H1 (cell line): Measurements from ENCODE around the gene CBR3. TPM values are rescaled to one million over a fixed set of nuclear protein-coding genes. Genes with fewer than 3 reads are reported as not detected.

Source experiments
- CTCF ChIA-PET: fragments of 300-600 bp; sonication (Branson Sonifier 250); formaldehyde crosslinking; loops from one replicate; lab custom pipeline; 2021; ENCODE audit not compliant: partially characterized antibody; lab: Charles Lee
- POLR2A ChIA-PET: fragments of 300-600 bp; sonication (Branson Sonifier 250); formaldehyde crosslinking; loops from one replicate; lab custom pipeline; 2021; ENCODE audit warnings: inconsistent platforms; ENCODE audit not compliant: partially characterized antibody; lab: Charles Lee
- DNase-seq, 2 experiments: peaks; one replicate each; pipeline versions ENCODE4 v3.0.0 to v3.0.0-alpha.2; 2010 to 2022; ENCODE audit warnings: low spot score in 2 of 2, low read depth in 1 of 2, mixed read lengths in 1 of 2
- FAIRE-seq: peaks from 2 replicates; lab custom pipeline; 2011; peaks lifted over from hg19 to GRCh38; lab: Jason Lieb, UNC
- H2AFZ ChIP-seq: 2 replicates; pipeline ENCODE4 v1.8.1; 2012; ENCODE audit warnings: low read length, inconsistent platforms
- H2AK5ac ChIP-seq: 2 replicates; pipeline ENCODE4 v1.6.1; 2013; ENCODE audit warnings: low read depth, low read length
- H2BK120ac ChIP-seq: replicated peaks from 2 replicates; pipeline ENCODE3; 2013; ENCODE audit warnings: low read depth, low read length, inconsistent platforms
- H2BK12ac ChIP-seq: 2 replicates; pipeline ENCODE4 v1.6.1; 2013; ENCODE audit warnings: low read depth, low read length
- H2BK15ac ChIP-seq: 2 replicates; pipeline ENCODE4 v1.6.1; 2013; ENCODE audit warnings: low read length
- H2BK20ac ChIP-seq: 2 replicates; pipeline ENCODE4 v1.6.1; 2013; ENCODE audit warnings: low read length
- H2BK5ac ChIP-seq: 2 replicates; pipeline ENCODE4 v1.6.1; 2013; ENCODE audit warnings: low read depth, low read length
- H3K14ac ChIP-seq: 2 replicates; pipeline ENCODE4 v1.6.1; 2013; ENCODE audit warnings: inconsistent platforms; ENCODE audit not compliant: insufficient read length
- H3K18ac ChIP-seq: 2 replicates; pipeline ENCODE4 v1.6.1; 2013; ENCODE audit warnings: low read length; ENCODE audit errors: extremely low read depth
- H3K23ac ChIP-seq: 2 replicates; pipeline ENCODE4 v1.6.1; 2013; ENCODE audit warnings: inconsistent platforms; ENCODE audit not compliant: insufficient read length
- H3K23me2 ChIP-seq: 2 replicates; pipeline ENCODE4 v1.6.1; 2013; ENCODE audit warnings: low read depth, low read length
- H3K27ac ChIP-seq: 2 replicates; pipeline ENCODE4 v1.6.1; 2011; ENCODE audit warnings: low read depth, low read length, inconsistent platforms
- H3K27me3 ChIP-seq, 4 experiments: replicated peaks in 1 of 4; 1 replicate in 1 of 4; 2 replicates in 3 of 4; pipeline versions ENCODE4 v1.6.1 to v1.8.1; 2011 to 2013; ENCODE audit warnings: low read length in 3 of 4, mild to moderate bottlenecking in 3 of 4, inconsistent platforms in 2 of 4, mixed read lengths in 2 of 4, moderate library complexity in 1 of 4; ENCODE audit not compliant: control insufficient read depth in 3 of 4, insufficient read depth in 3 of 4; ENCODE audit errors: extremely low read depth in 1 of 4
- H3K36me3 ChIP-seq, 4 experiments: 2 replicates each; pipeline versions ENCODE4 v1.6.1 to v1.8.1; 2011 to 2013; ENCODE audit warnings: mild to moderate bottlenecking in 4 of 4, low read length in 3 of 4, moderate library complexity in 2 of 4, control low read depth in 1 of 4, inconsistent platforms in 1 of 4; ENCODE audit not compliant: insufficient read depth in 4 of 4, control insufficient read depth in 2 of 4
- H3K4ac ChIP-seq: replicated peaks from 2 replicates; pipeline ENCODE3; 2013; ENCODE audit warnings: low read length, low read depth, mixed read lengths, inconsistent platforms; ENCODE audit not compliant: insufficient read length
- H3K4me1 ChIP-seq, 4 experiments: replicated peaks in 1 of 4; 1 replicate in 1 of 4; 2 replicates in 3 of 4; pipeline versions ENCODE4 v1.6.1 to v1.8.1; 2011 to 2013; ENCODE audit warnings: low read length in 3 of 4, inconsistent platforms in 2 of 4, mixed read lengths in 1 of 4; ENCODE audit not compliant: insufficient read depth in 4 of 4, control insufficient read depth in 3 of 4
- H3K4me2 ChIP-seq, 2 experiments: 2 replicates each; pipeline versions ENCODE4 v1.6.1 to v1.8.1; 2011 to 2013; ENCODE audit warnings: low read depth in 2 of 2, low read length in 2 of 2, control low read depth in 1 of 2, inconsistent platforms in 1 of 2, mild to moderate bottlenecking in 1 of 2; ENCODE audit not compliant: insufficient read depth in 1 of 2
- H3K4me3 ChIP-seq, 4 experiments: fragments of 200-600, 300-600 bp in 1 of 4; sonication (generic), shearing (Covaris generic), sonication (Bioruptor Twin) in 1 of 4; 2 replicates each; pipeline versions ENCODE4 v1.5.1 to v1.8.1; 2011 to 2016; ENCODE audit warnings: low read length in 4 of 4, low read depth in 3 of 4, control low read depth in 2 of 4, inconsistent platforms in 2 of 4, mild to moderate bottlenecking in 2 of 4, mixed read lengths in 1 of 4, moderate library complexity in 1 of 4; ENCODE audit not compliant: insufficient read depth in 2 of 4; ENCODE audit errors: extremely low read depth in 1 of 4
- H3K56ac ChIP-seq: replicated peaks from 2 replicates; pipeline ENCODE3; 2013; ENCODE audit warnings: low read depth, mild to moderate bottlenecking, mixed read lengths, low read length, inconsistent platforms; ENCODE audit not compliant: insufficient read length
- H3K79me1 ChIP-seq: 2 replicates; pipeline ENCODE4 v1.6.1; 2013; ENCODE audit warnings: low read depth, low read length, control low read depth
- H3K79me2 ChIP-seq, 2 experiments: 2 replicates each; pipeline versions ENCODE4 v1.6.1 to v1.8.1; 2012 to 2013; ENCODE audit warnings: low read length in 2 of 2, mild to moderate bottlenecking in 2 of 2, inconsistent platforms in 1 of 2; ENCODE audit not compliant: insufficient read depth in 2 of 2, control insufficient read depth in 1 of 2
- H3K9ac ChIP-seq, 4 experiments: replicated peaks in 1 of 4; 1 replicate in 1 of 4; 2 replicates in 3 of 4; pipeline versions ENCODE4 v1.6.1 to v1.8.1; 2011 to 2013; ENCODE audit warnings: low read depth in 3 of 4, low read length in 3 of 4, control low read depth in 2 of 4, mild to moderate bottlenecking in 2 of 4, moderate library complexity in 2 of 4, inconsistent platforms in 1 of 4; ENCODE audit errors: extremely low read depth in 1 of 4
- H3K9me3 ChIP-seq, 2 experiments: 2 replicates each; pipeline versions ENCODE4 v1.6.1 to v1.8.1; 2012 to 2013; ENCODE audit warnings: mild to moderate bottlenecking in 2 of 2, moderate library complexity in 2 of 2, control low read depth in 1 of 2, inconsistent platforms in 1 of 2, low read depth in 1 of 2, low read length in 1 of 2, mixed read lengths in 1 of 2; ENCODE audit not compliant: insufficient read depth in 2 of 2
- H4K20me1 ChIP-seq, 2 experiments: replicated peaks in 1 of 2; 2 replicates each; pipeline versions ENCODE3 to v1.8.1; 2011 to 2013; ENCODE audit warnings: inconsistent platforms in 2 of 2, low read length in 2 of 2, mild to moderate bottlenecking in 1 of 2; ENCODE audit not compliant: insufficient read depth in 2 of 2, control insufficient read depth in 1 of 2
- H4K5ac ChIP-seq: 2 replicates; pipeline ENCODE4 v1.6.1; 2013; ENCODE audit warnings: low read length, low read depth, mixed read lengths, inconsistent platforms; ENCODE audit not compliant: insufficient read length
- H4K8ac ChIP-seq: 2 replicates; pipeline ENCODE4 v1.8.0; 2013; ENCODE audit warnings: mild to moderate bottlenecking, moderate library complexity, low read length, inconsistent platforms; ENCODE audit not compliant: insufficient read depth; ENCODE audit errors: extremely low read depth
- H4K91ac ChIP-seq: replicated peaks from 2 replicates; pipeline ENCODE3; 2013; ENCODE audit warnings: low read length, mixed read lengths, inconsistent platforms; ENCODE audit not compliant: insufficient read length
- BCL11A ChIP-seq, 2 experiments: IDR thresholded peaks; one replicate each; pipeline ENCODE4 v1.6.1; 2011; ENCODE audit warnings: low read depth in 2 of 2, low read length in 2 of 2, mild to moderate bottlenecking in 2 of 2
- KDM4A ChIP-seq: IDR thresholded peaks from one replicate; pipeline ENCODE4 v1.7.1; 2012; ENCODE audit warnings: low read depth, mild to moderate bottlenecking, moderate library complexity, low read length, inconsistent platforms; ENCODE audit not compliant: severe bottlenecking
- POU5F1 ChIP-seq: IDR thresholded peaks from 2 replicates; pipeline ENCODE4 v1.6.1; 2011; ENCODE audit warnings: low read depth, mild to moderate bottlenecking, low read length, moderate library complexity
- SIRT6 ChIP-seq: IDR thresholded peaks from one replicate; pipeline ENCODE4 v1.7.1; 2012; ENCODE audit warnings: low read length, inconsistent platforms
- SP2 ChIP-seq: IDR thresholded peaks from 2 replicates; pipeline ENCODE4 v1.6.1; 2012; ENCODE audit warnings: mild to moderate bottlenecking, low read length, inconsistent platforms
- WGBS, 2 experiments: shearing (Covaris generic) in 1 of 2; methylation state at CpG; one replicate each; pipeline versions ENCODE4 v1.1.6 to v1.1.7; 2013 to 2015; ENCODE audit warnings: low lambda C conversion rate in 2 of 2, mixed read lengths in 2 of 2, inconsistent platforms in 1 of 2, low coverage in 1 of 2, missing lambda C conversion rate in 1 of 2; ENCODE audit not compliant: insufficient replicate concordance in 2 of 2, insufficient coverage in 1 of 2, insufficient read length in 1 of 2; ENCODE audit errors: extremely low coverage in 1 of 2, missing lambda C conversion rate in 1 of 2; 5-methylcytosine and 5-hydroxymethylcytosine counted together
- polyA plus RNA-seq, 7 experiments: library from polyadenylated mRNA; depleted of rRNA in 3 of 7; stranded (reverse) in 5 of 7; unstranded in 2 of 7; fragments of >200 nt in 5 of 7; fragments of 200-250 nt in 2 of 7; gene quantifications; 1 replicate in 5 of 7; 2 replicates in 1 of 7; 4 replicates in 1 of 7; pipeline versions ENCODE4 v1.2.1 to v1.2.3, GENCODE V29; 2011 to 2013; ENCODE audit warnings: missing spikeins in 2 of 7, mixed read lengths in 2 of 7
- total RNA-seq: library from RNA; stranded (reverse); fragmentation: NEBNext Ultra II Directional; extraction: Animal tissue kit (Norgen Biotek cat#: 25700); gene quantifications from 2 replicates; pipeline ENCODE4 v1.2.1, GENCODE V29; 2021

CBR3 gene
- total and polyA plus RNA-seq, 2 of the 8 experiments (the other 6 are each of a cell fraction or from before 2014, with no cell fraction given) = 1.2 to 4.3 TPM

DNA sequence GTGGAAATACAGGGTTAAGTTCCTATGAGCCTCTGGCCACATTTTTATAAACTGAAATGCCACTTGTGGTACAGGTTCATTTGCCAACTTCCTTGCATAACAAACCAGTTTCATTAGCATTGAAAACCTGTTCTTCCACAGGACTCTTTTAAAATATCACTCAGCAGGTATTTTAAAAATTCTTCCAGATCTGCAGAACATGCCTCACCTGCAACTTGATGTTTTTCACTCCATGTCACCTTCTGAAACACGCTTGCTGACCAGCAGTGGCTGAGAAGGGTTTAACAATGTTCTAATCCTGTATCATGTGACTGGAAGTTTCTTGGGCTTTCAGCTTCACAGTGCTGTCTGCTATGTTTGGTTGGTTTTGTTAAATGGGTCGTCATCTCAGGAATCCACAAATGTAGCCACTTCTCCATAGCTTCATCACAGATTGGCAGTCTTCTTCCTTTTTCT is 17.6 kb upstream of the CBR3 start:
- H3K4me1 ChIP-seq = peaks cover 0 to 3% (median 2%) of the 10 kb centered on the region in 4 experiments; a peak in 1 of 7 replicates
- WGBS, 2 experiments = 89% methylated on average over 2 of the region's 2 CpGs; no CpG with 5 or more reads in 1 of the 2 experiments
- H2AK5ac ChIP-seq = no peak overlapping the region
- no peak for FAIRE-seq
- no peaks in the 10 kb centered on the region for H3K27me3 ChIP-seq
- no peak overlapping the region for H2AFZ ChIP-seq
- no peak for DNase-seq
- H3K4me2 ChIP-seq = no peak overlapping the region
- ChIA-PET POLR2A (interaction anchor here (0.9 to 1.5 kb wide), 6 partner anchors 10 to 203 kb away, joined by 3 to 5 read pairs (median 4); partner anchors contain the start of gene MORC3), CTCF (interaction anchor here (0.6 to 5.7 kb wide), 5 partner anchors 8 to 1329 kb away, joined by 3 to 35 read pairs (median 5); no protein-coding TSS in a partner anchor)
- no peak overlapping the region for H3K4ac ChIP-seq
- no peak overlapping the region for H3K14ac ChIP-seq
- H3K79me2 ChIP-seq = no peaks in the 10 kb centered on the region
- H4K91ac ChIP-seq = peak overlapping the region; percentile 49
- H3K56ac ChIP-seq = no peak overlapping the region
- no peak overlapping the region for H4K5ac ChIP-seq
- no peak overlapping the region for H2BK15ac ChIP-seq
- H3K27ac ChIP-seq = no peak overlapping the region
- H3K23ac ChIP-seq = no peak overlapping the region
- no peaks in the 10 kb centered on the region for H3K79me1 ChIP-seq
- no peak overlapping the region for H2BK20ac ChIP-seq
- no peak overlapping the region for H3K4me3 ChIP-seq
- H4K8ac ChIP-seq = no peak overlapping the region
- no peak overlapping the region for H3K18ac ChIP-seq
- no peak overlapping the region; the same call in 1 of the 2 replicates for H2BK12ac ChIP-seq
- no peaks in the 10 kb centered on the region; the same call in 1 of the 2 replicates for H3K23me2 ChIP-seq
- H4K20me1 ChIP-seq = no peaks in the 10 kb centered on the region
- H2BK120ac ChIP-seq = no peak overlapping the region
- peaks cover 3 to 8% of the 10 kb centered on the region in 2 experiments; a peak in 1 of 4 replicates for H3K9me3 ChIP-seq
- H3K36me3 ChIP-seq = peaks cover 0 to 6% (median 1%) of the 10 kb centered on the region in 4 experiments; a peak in 3 of 8 replicates
- H3K9ac ChIP-seq = no peak overlapping the region
- H2BK5ac ChIP-seq = no peak overlapping the region
- no peak for TF ChIP-seq BCL11A (IDR thresholded peaks at IDR 0.05; ENCODE audit: low read depth in 2 of 2, low read length in 2 of 2)
- no peak for TF ChIP-seq KDM4A
- TF ChIP-seq SP2 = no peak
- no peak for TF ChIP-seq POU5F1
- no peak for TF ChIP-seq SIRT6
